Measurements from ENCODE around the gene LHX6. TPM values are rescaled to one million over a fixed set of nuclear protein-coding genes. Genes with fewer than 3 reads are reported as not detected.

Gene LHX6
- total and polyA plus RNA-seq, 10 donors: 0.04 to 1.3 (median 0.40) TPM; not detected in 3

- peaks cover 0 to 12% (median 0%) of the 10 kb centered on the region in 7 donors for H3K27me3 ChIP-seq (replicated peaks in 1 of 7)
- no peaks in the 10 kb centered on the region for H3K4me1 ChIP-seq
- no peak for DNase-seq
- intact Hi-C loops (cut with DNase I; ENCODE audit: low total_unique reads): no loop called here
- TF ChIP-seq CTCF (IDR thresholded peaks at IDR 0.05 in 8 of 11, conservative IDR thresholded peaks at IDR 0.05 in 3 of 11): no peak
- no peak for TF ChIP-seq POLR2AphosphoS5 (IDR thresholded peaks at IDR 0.05)
- TF ChIP-seq POLR2A (IDR thresholded peaks at IDR 0.05): no peak
- H3K36me3 ChIP-seq: no peaks in the 10 kb centered on the region
- WGBS, 5 donors: 88 to 93% (median 90%) methylated on average over 5 of the region's 5 CpGs
- no peak overlapping the region for H3K27ac ChIP-seq
- no peaks in the 10 kb centered on the region for H3K9me3 ChIP-seq
- no peak overlapping the region for H3K4me3 ChIP-seq
Observed at GRCh38 chr9:122204055-122204454, 24.7 kb downstream of the LHX6 start.

GRCh38 chr9:122202111-122202510 is 26.6 kb downstream of the LHX6 start:
- Histone ChIP-seq H3K27me3 (replicated peaks in 1 of 7) (peaks cover 0 to 21% (median 0%) of the 10 kb centered on the region in 7 donors), H3K36me3 (no peaks in the 10 kb centered on the region), H3K27ac (no peak overlapping the region), H3K4me3 (no peak overlapping the region), H3K4me1 (no peaks in the 10 kb centered on the region), H3K9me3 (no peaks in the 10 kb centered on the region)
- TF ChIP-seq CTCF (IDR thresholded peaks at IDR 0.05 in 8 of 11, conservative IDR thresholded peaks at IDR 0.05 in 3 of 11) (no peak), POLR2AphosphoS5 (IDR thresholded peaks at IDR 0.05) (no peak), POLR2A (IDR thresholded peaks at IDR 0.05) (no peak)
- 74 to 92% (median 86%) methylated on average over 3 of the region's 3 CpGs for WGBS, 5 donors
- DNase-seq: peak; percentile 20
- intact Hi-C loops (cut with DNase I; ENCODE audit: low total_unique reads): no loop called here

DNA sequence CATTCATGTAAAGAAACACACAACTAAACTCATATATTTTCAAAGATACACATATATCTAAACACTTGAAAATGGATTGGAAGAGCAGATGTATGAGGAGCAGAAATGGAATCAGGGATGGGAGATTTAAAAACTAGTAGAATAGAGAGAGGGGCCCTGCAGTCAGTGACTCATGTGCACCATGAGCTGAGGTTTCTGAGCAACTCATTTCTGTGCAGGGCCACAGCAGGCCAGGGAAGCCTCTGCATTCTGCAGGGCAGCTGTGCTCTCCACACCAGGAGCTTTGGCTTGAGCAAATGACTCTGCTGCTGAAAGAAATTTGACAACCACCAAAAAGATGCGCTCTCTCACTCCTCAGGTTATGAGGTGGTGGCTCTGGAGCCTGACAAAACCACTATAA is 27.1 kb downstream of the LHX6 start:
- TF ChIP-seq CTCF (IDR thresholded peaks at IDR 0.05 in 8 of 11, conservative IDR thresholded peaks at IDR 0.05 in 3 of 11) (no peak), POLR2A (IDR thresholded peaks at IDR 0.05) (no peak), POLR2AphosphoS5 (IDR thresholded peaks at IDR 0.05) (no peak)
- DNase-seq: peak; percentile 43
- WGBS, 5 donors: 83 to 94% (median 91%) methylated on average over 1 of the region's 1 CpG
- Histone ChIP-seq H3K27me3 (replicated peaks in 1 of 7) (peaks cover 0 to 16% (median 0%) of the 10 kb centered on the region in 7 donors), H3K9me3 (no peaks in the 10 kb centered on the region), H3K4me1 (no peaks in the 10 kb centered on the region), H3K4me3 (no peak overlapping the region), H3K36me3 (no peaks in the 10 kb centered on the region), H3K27ac (no peak overlapping the region)
- intact Hi-C loops (cut with DNase I; ENCODE audit: low total_unique reads): no loop called here

- 74 to 85% (median 78%) methylated on average over 7 of the region's 7 CpGs for WGBS, 5 donors
- H3K9me3 ChIP-seq: no peaks in the 10 kb centered on the region
- no peak for TF ChIP-seq CTCF (IDR thresholded peaks at IDR 0.05 in 8 of 11, conservative IDR thresholded peaks at IDR 0.05 in 3 of 11)
- TF ChIP-seq POLR2AphosphoS5 (IDR thresholded peaks at IDR 0.05): peak in 1 of 3 donors; percentile 12
- TF ChIP-seq POLR2A (IDR thresholded peaks at IDR 0.05): no peak
- peaks cover 0 to 13% (median 0%) of the 10 kb centered on the region in 7 donors for H3K27me3 ChIP-seq (replicated peaks in 1 of 7)
- no peaks in the 10 kb centered on the region for H3K4me1 ChIP-seq
- intact Hi-C loops (cut with DNase I; ENCODE audit: low total_unique reads): no loop called here
- DNase-seq: peak; percentile 66
- no peaks in the 10 kb centered on the region for H3K36me3 ChIP-seq
- no peak overlapping the region for H3K27ac ChIP-seq
- H3K4me3 ChIP-seq: no peak overlapping the region
Observed at GRCh38 chr9:122200960-122201595, 27.7 kb downstream of the LHX6 start.
